ENCODE measurements around the gene TRIM54. TPM values are rescaled to one million over a fixed set of nuclear protein-coding genes. Genes with fewer than 3 reads are reported as not detected.
A peak's percentile ranks its signal among the peaks of the same experiment; 100 is the strongest.
"Not testable (repeated sequence)": the region's sequence is repeated elsewhere in the genome, so short reads cannot be mapped to it uniquely, and the experiment has no call there.

Gene TRIM54
- total and polyA plus RNA-seq, 2 of the 8 experiments (the other 6 are each of a cell fraction or from before 2014, with no cell fraction given): 3.9 to 5.8 TPM

DNA sequence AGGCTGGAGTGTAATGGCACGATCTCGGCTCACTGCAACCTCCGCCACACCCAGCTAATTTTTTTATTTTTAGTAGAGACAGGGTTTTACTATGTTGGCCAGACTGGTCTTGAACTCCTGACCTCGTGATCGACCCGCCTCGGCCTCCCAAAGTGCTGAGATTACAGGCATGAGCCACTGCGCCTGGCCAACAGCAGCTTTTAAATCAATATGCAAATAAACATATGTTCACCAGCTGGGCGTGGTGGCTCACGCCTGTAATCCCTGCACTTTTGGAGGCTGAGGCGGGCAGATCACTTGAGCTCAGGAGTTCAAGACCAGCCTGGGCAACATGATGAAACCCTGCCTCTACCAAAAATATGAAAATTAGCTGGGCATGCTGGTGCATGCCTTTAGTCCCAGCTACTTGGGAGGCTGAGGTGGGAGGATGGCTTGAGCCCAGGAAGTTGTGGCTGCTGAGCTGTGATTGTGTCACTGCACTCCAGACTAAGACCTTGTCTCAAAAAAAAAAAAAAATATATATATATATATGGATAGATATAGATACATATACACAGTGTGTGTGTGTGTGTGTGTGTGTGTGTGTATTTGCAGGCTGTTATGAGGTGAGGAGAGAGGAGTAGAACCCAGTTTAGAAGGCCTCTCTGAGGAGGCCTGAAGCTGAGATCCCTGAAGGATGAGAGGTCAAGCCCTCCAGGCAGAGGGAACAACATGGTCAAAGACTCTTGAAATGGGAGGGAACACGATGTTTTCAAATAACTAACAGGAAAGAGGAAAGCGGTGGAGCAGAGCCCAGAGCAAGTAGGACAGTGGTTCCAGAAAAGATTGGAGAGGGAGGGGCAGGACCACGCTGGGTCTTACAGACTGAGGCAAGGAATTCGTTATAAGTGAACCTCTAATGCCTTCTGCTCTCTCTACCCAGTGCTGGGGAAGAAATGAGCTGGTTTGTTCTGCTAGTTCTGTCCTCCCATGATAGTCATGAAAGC lies 9.4 kb upstream of the TRIM54 start:
- H2AK5ac ChIP-seq (ENCODE audit: low read depth, low read length); H4K8ac ChIP-seq (ENCODE audit: extremely low read depth, insufficient read depth, low read length); H4K5ac ChIP-seq (ENCODE audit: insufficient read length, low read depth, low read length); H2AFZ ChIP-seq (ENCODE audit: low read length); H4K91ac ChIP-seq (replicated peaks; ENCODE audit: insufficient read length, low read length); DNase-seq (ENCODE audit: low read depth in 1 of 2, low spot score in 2 of 2); H3K79me1 ChIP-seq (ENCODE audit: low read depth, low read length); H3K36me3 ChIP-seq (ENCODE audit: control insufficient read depth in 2 of 4, insufficient read depth in 4 of 4, low read length in 3 of 4); H3K27me3 ChIP-seq (replicated peaks in 1 of 4; ENCODE audit: control insufficient read depth in 3 of 4, extremely low read depth in 1 of 4, insufficient read depth in 3 of 4, low read length in 3 of 4); H3K23ac ChIP-seq (ENCODE audit: insufficient read length); H3K9me3 ChIP-seq (ENCODE audit: insufficient read depth in 2 of 2, low read depth in 1 of 2, low read length in 1 of 2); H3K14ac ChIP-seq (ENCODE audit: insufficient read length); FAIRE-seq; H3K79me2 ChIP-seq (ENCODE audit: control insufficient read depth in 1 of 2, insufficient read depth in 2 of 2, low read length in 2 of 2); H3K27ac ChIP-seq (ENCODE audit: low read depth, low read length); H3K23me2 ChIP-seq (ENCODE audit: low read depth, low read length); H3K9ac ChIP-seq (replicated peaks in 1 of 4; ENCODE audit: extremely low read depth in 1 of 4, low read depth in 3 of 4, low read length in 3 of 4); H2BK120ac ChIP-seq (replicated peaks; ENCODE audit: low read depth, low read length); H3K4me1 ChIP-seq (replicated peaks in 1 of 4; ENCODE audit: control insufficient read depth in 3 of 4, insufficient read depth in 4 of 4, low read length in 3 of 4); H4K20me1 ChIP-seq (replicated peaks in 1 of 2; ENCODE audit: control insufficient read depth in 1 of 2, insufficient read depth in 2 of 2, low read length in 2 of 2); H3K18ac ChIP-seq (ENCODE audit: extremely low read depth, low read length); H2BK5ac ChIP-seq (ENCODE audit: low read depth, low read length); H2BK12ac ChIP-seq (ENCODE audit: low read depth, low read length); H3K4me3 ChIP-seq (ENCODE audit: extremely low read depth in 1 of 4, insufficient read depth in 2 of 4, low read depth in 3 of 4, low read length in 4 of 4); H3K4me2 ChIP-seq (ENCODE audit: insufficient read depth in 1 of 2, low read depth in 2 of 2, low read length in 2 of 2); H3K4ac ChIP-seq (replicated peaks; ENCODE audit: insufficient read length, low read depth, low read length); H3K56ac ChIP-seq (replicated peaks; ENCODE audit: insufficient read length, low read depth, low read length); H2BK15ac ChIP-seq (ENCODE audit: low read length): not testable (repeated sequence)
- POLR2A ChIA-PET (ENCODE audit: partially characterized antibody): interaction anchor here (1.0 to 4.9 kb wide), 9 partner anchors 9 to 49 kb away, joined by 3 to 22 read pairs (median 4); partner anchors contain the start of genes SLC30A3, TRIM54 and UCN
- 0 out of 2 replicates have a peak overlapping the region, but pooled peaks have one; percentile 3 for H2BK20ac ChIP-seq (ENCODE audit: low read length)
- CTCF ChIA-PET (ENCODE audit: partially characterized antibody): interaction anchor here (0.6 to 14.1 kb wide), 15 partner anchors 8 to 102 kb away, joined by 3 to 288 read pairs (median 7); partner anchors contain the start of genes DNAJC5G, SLC30A3, TRIM54 and UCN
- 83% methylated on average over 13 of the region's 15 CpGs; no CpG with 5 or more reads in 1 of the 2 experiments for WGBS, 2 experiments (ENCODE audit: extremely low coverage in 1 of 2, insufficient coverage in 1 of 2, insufficient read length in 1 of 2, insufficient replicate concordance in 2 of 2, low coverage in 1 of 2, low lambda C conversion rate in 2 of 2, missing lambda C conversion rate in 1 of 2)

Data from H1 (cell line).